ENCODE measurements around the gene KPNB1.

- no peak for TF ChIP-seq GATA2 (IDR thresholded peaks at IDR 0.05; ENCODE audit: low read depth, low read length)
- no peak for TF ChIP-seq GATA3 (IDR thresholded peaks at IDR 0.05; ENCODE audit: low read depth, low read length)
Observed at GRCh38 chr17:47719411-47720152, 69.9 kb downstream of the KPNB1 start.
